Measurements from ENCODE around the gene MPPED2.

MPPED2 gene

DNA sequence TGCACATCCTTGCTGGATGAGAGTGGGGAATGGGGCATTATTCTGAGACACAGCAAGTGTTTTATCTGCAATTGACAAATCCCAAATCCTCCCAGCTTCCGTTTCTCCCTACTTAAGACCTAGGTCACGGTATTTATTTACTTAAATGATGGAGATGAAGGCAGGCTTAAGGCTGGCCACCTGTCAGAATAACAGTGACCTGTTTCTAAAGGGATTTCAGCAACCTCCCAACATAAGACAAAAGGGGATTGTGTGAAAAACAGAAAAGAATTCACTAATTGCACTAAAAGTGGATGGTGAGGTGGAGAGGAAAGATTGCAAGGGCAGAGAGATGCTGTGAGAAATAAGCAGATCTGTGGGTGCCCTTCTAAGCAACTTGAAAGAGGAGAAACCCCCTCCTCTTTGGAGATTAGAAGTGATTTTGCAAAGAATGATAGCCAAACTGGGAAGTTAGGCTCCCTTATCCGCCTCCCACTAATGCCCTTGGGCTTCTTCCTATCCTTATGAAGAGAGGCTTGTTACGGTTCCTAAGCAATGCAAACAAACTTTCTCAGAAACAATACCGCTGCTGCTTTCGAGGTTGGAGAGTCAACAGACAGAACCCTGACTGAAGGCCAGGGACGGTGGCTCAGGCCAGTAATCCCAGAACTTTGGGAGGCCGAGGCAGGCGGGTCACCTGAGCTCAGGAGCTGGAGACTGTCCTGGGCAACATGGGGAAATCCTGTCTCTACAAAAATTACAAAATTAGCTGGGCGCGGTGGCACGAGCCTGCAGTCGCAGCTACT lies 179.0 kb downstream of the MPPED2 start:
- DNase-seq: no peak

DNA sequence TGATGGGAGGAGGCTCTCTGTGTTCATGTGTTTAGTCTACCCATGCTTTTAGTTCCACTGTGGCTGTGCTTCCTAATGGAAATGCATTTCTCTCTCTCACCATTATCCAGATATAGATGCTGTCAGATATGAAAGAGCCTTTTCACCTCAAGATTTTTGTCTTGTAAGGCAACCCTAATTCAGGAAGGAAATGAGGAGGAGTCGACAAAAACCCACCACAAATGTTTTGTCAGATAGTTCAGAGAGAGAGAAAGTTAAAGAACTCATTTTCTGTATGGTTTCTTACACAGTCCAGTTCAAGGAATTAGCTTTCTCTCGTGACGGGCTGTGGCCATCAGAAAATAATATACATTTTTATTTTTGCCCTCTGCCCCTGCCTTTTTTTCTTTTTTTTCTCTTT lies 180.8 kb downstream of the MPPED2 start:
- DNase-seq: no peak

DNA sequence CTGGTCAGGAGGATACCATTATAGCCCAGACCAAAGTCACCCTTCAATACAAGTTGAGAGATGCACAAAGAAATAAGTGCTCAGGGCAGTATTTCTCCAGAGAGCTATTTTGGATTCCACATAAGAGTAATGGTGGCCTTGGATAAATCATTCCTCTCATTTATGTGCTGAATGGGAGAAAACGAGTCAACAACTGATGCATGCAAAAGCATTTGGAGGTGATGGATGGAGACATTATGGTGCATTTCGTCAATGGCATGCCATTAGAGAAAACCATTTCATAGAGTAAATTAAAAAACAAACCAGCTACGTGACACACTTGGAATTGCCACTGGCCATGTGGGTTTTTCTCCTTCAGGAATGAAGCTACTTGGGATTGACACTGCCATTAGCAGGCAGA lies 182.0 kb downstream of the MPPED2 start:
- DNase-seq: no peak

DNA sequence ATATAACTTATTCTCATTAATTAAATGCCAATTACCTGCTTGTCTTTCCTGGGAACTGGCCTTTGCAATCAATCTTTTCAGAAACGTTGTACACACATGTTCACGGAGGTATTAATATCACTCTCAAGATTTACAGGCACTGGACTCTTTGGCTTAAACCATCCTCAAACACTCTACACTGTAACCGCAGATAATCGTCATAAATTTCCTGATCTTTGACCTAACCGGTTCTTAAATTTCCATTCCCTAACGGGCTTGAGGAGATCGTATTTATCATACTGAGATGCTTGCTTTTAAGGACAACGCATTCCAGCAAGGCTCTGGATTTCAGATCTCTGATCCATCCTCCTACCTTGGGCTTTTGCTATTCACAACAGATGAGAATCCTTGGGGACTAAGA lies 190.4 kb downstream of the MPPED2 start:
- no peak for DNase-seq

DNA sequence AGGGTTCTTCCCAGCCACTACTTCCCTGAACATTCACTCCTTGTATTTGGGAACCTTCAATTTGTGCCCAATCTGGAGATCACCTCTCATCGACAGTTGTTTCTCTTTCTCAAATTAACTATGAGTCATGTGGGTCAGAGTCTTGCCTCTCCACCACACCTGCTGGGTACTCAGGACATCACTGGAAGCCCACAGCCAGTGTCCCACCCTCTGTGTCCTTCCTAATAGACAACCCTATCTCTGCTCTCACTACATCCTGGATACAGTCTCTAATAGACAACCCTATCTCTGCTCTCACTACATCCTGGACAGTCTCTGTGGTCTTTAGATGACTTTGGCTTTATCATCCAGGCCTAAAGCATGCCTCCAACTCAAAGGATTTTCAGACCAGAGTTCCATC lies 193.1 kb downstream of the MPPED2 start:
- no peak for DNase-seq

DNA sequence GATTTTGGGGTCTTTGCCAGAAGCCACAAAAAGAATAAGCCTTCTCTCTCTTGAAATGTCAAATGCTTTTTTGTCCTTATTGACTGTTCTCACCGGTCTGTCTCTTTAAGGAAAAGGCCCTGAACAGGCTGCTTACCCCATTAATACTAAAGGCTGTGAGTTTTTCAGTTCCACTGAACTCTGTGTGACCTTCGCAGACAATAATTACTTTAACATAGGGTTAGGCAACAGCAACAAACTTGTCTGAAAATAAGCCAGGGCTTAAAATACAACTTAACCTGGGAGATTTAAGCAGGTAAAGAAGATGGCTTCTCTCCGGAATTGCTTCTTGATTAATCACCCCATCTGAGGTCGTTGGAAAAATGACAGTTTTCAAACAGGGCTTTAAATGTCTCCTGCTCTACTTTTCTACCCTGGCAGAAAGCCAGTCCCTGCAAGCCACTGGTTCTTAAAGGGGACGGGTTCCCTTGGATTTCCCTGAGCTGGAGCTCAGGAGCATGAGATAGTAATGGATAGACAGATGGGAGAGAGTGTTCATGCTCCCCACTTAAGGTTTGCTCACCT lies 193.8 kb downstream of the MPPED2 start:
- DNase-seq: no peak

DNA sequence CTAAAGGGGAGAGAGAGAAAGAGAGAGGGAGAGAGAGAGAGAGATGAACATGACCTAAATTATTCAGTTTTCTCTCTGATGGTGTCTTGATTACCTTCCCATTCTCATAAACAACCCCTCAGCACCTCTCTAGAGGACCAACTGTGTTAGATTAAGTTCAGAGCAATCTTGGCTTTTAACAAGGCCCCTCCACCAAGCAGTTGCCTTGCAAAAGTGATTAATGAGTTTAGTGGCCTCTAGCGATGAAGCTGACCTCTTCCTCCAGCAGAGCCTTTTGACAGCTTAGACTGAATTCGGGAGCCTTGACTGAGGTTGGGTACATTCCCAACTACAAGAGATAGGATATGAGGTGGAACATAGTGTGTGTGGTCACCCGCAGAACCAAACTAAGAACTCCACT lies 197.2 kb downstream of the MPPED2 start:
- no peak for DNase-seq

DNA sequence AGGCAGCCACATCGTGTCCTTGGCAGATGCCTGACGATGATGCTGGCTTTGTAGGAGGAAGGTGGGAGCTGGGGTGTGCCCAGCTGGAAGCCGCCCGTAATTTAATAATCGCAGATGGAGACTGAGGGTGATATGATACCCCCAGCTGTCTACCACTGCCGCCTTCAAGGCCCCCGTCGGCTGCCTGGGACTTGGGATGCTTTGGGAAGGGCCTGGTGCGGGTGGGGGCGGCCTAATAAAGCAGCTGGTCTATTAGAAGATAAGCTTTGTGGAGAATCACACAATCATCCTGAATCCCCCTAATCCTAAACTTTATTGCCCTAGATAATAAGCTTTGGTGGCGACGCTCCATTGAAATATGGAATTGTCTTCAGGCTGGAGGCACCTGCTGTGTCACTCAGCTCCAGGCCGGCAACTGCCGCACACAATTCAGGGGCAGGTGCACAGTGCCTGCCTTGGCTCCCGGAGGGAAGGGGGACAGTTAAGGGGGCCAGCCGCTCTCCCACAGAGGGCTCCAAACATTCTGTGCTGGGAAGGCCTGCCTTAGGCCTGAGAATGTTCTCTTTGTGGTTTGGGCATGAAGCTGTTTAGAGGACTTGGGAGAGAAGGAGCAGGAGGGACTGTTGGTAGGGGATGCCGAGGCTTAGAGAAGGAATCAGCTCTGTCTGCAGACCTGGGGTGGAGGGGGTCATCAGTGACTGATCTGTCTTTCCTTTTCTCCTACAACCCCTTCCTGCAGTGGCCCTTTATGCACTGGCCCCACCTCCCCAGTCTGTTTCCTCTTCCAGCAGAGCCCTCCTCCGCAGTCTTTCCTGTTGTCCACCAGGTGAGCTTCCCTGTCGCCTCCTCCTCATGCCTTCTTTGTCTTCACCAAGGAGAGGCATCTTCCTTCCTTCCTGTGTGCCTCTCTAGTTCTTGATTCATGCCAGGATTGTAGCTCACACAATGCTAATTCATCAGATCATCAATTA lies 198.0 kb downstream of the MPPED2 start:
- DNase-seq: no peak

DNA sequence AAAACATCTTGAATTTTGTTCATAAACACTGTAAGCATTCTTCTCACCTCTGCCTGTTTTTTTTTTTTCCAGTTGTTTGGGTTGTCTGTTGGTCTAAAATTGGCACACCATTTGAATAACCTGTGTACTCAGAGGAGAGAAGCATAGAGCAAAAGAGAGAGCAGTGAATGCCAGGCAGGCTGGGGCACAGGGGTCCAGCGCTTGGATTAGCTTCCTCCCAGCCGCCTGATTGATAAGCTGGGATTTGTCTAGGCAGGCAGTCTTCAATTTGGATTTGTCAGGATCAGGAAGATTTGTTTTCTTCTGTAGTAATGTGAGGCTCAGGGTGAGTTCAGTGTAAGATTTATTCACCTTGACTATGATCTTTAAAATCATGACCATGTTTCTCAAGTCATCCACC lies 204.3 kb downstream of the MPPED2 start:
- no peak for DNase-seq

DNA sequence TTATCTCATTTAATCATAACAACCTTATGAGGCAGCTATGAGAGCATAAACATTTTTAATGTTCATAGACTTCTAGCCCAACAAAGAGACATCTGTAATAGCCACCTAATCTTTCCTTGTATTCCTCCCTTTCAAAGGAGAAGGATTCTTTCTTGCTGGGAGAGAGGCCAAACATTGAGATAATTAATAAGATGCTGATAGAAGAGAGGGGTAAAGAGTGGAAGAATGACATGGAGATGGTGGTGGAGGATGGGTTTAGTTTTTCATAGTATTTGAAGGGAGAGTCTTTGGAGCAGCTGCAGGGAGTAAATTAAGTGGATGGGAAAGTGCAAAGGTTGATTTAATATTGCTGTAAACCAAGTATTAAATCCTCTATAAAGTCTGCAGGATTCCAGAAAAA lies 205.3 kb downstream of the MPPED2 start:
- no peak for DNase-seq

DNA sequence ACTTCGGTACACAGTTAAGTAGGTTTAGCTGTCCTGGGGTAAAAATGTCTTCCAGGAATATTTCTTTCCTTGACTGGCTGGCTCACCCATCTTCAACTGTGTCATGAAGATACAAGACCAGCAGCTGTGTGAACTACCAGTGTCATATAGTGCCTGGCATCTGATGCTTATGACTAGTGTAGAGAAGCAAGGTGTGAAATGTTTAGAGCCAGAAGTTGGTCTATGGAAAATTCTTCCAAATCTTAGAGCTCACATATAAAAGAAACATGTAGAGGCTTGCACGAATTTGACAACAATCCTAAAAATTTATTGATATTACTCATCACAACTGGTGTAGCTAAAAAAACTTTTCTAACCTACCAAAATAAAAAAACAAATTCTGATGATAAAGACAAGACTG lies 208.8 kb downstream of the MPPED2 start:
- no peak for DNase-seq

DNA sequence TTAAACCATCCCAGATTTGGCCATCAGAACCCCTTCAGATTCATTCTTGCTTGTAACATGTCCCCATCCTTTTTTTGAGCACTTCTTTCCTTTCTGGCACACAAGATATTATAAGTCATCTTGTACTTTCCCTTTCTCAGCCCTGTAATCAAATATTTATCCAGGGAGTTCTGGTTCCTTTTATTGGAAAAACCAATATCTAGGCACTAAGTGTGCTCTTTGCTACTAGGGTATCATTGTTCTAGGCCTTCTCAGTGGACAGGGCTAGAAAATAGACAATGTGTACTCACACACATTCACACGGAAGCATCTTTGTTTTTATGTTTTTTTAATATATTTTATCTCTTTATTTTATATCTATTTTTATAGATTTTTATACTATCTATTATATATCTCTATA lies 216.0 kb downstream of the MPPED2 start:
- no peak for DNase-seq

DNA sequence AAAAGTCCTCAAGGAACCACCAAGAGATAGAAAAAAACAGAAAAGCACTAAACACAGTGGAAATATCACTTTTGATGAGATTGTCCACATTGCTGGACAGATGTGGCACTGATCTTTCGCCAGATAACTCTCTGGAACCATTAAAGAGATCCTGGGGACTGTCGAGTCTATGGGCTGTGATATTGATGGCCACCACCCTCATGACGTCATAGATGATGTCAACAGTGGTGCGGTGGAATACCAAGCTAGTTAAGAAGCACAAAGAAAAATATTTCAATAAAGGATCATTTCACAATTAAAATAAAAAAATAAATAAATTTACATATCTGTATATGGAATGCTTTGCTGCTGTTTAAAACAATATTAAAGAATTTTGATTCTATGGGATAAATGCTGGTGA lies 217.8 kb downstream of the MPPED2 start:
- DNase-seq: no peak

DNA sequence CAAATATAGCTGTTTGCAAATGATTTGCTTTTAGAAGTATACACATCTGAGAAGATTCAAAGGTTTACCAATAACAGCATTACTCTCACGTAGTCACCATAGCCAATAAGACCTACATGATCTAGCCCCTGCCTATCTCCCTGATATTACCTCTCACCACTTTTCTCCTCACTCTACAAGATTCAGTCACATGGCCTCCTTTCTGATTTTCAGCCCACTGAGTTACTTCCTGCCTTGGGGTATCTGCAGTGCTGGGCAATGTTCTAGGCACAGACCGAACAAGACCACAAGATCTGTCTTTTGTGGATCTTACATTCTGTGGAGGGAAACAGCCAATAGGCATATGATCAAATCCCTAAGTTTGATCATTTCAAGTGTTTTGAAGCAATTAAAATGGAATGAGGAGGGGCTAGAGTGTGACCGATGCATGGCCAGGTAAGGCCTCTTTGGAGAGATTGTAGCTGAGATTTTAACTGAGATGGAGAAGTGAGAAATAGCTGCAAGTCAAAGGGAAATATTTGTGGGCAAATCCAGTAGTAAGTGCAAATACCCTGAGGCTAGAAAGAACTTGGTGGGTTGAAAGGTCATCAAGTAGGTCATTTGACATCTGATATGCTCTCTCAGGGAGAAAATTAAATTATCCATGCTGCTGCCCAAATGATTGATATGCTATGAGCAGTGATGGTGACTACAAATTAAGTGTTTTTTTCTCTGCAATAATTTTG lies 220.2 kb downstream of the MPPED2 start:
- DNase-seq: no peak

DNA sequence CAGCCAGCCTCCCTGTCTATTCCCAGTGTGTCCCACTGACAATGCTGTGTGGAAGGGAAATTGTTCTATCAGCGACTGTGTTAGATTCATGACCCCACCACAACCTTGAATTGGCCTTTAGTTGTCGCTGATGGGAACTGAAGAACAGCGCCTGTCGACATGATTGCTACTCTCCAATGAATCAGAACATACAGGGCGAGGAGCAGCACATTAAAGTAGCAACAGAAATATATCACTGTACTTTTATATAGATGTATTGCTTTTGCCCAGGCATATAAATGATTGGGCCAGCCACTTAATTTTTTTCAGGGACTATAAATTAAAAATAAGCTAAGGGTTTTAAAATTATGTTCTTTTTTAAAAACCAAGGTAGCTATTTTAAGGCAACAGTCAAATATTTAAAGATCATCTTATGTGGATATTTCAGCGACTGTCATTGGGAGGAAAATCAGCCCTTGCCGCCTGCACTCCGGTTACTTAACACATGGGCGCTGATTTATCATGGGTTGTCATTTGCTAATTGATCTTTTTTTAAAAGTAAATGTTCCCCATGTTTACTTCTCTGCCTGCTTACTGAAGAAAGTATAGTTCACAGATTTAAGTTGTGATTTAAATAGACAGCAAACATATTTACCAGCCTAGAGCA lies 221.2 kb downstream of the MPPED2 start:
- DNase-seq: no peak

DNA sequence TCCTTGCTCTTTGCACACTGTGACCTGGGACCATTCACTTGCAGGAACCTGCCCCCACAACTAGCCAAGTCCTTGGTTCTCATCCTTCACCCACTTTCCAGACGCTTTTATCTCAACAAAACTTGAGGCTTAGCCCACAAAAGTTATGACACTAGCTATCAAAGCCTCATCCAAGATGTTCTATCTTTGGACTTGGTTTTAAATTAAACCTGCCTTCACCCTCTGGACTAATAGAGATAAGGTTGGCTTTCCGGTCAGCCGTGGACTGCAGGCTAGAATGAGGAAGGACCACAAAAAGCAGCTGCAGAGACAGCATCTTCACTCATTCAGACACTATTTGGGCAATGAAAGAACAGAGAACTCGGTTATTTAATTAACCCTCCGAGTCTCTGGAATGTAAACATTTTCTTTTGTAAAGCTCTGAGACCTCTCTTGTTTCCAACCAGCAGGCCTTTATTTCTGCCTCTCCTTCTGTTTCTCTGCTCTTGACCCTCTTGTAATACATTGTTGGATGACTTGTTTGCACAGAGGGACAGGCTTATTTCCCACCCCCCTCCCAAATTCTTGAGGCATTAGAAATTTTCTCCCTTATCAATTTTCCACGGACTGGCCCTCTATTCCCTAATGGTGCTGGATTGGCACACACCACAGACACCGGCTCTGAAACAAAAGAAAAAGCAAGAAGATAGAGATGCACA lies 221.9 kb downstream of the MPPED2 start:
- no peak for DNase-seq

DNA sequence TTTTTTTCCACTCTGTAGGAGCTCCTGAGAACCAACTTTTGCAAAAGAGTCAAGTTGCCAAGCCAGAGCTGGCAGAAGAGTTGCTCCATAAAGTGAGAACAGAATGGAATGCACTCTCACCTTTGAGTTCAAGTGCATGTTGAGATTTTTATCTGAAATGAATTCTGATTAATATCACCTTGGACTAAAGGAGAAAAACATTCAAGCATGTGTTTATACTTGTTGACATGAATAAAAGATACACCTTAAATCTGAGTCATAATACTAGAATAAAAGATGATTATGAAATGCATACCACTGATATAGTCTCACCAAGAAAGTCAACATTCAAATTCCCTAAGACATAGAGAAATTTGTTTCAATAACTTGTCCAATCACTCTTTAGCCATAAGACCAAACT lies 225.4 kb downstream of the MPPED2 start:
- DNase-seq: no peak
